Measurements from ENCODE around the gene FALEC.

Gene FALEC

DNA sequence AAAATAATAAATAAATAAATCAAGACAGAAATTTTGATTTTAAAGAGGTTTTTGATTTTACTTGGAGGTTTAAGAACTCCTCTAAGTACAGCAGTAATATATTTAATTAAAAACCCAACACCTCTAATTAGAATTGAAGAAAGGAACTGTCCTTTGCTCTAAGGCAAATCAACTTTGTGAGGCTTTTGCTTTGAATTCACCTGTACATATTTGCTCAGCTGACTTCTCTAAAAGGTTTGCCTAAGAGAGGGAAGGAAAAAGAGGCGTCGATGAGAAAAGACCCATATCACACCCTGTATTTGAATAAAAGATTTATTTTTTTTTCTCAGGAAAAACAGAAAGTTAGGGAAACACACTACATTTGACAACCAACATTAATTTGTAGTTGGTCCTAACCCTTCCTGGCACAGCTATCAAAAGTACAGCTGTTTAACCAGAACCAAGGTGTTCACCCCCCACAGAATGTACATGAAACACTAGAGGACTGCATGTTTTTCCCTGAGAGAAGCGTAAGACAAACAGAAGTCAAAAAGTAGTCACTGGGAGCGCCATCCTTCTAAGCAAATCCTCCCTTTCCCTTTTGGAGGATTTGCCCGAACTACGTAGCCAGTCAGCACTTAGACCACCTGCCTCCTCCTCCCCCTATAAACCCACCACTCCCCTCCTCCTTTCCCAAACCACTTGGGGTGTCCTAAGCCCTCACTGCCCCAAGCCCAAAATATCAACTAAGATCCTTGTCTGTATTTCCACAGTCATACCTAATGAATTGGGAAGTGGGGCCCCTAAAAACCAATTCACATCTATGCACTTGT lies 58.9 kb downstream of the FALEC start:
- Histone ChIP-seq H3K27me3 (replicated peaks) (no peaks in the 10 kb centered on the region), H3K4me3 (ENCODE audit: low read depth, low read length) (peak overlapping the region; percentile 100), H3K36me3 (replicated peaks) (peaks cover 80% of the 10 kb centered on the region), H3K27ac (peak overlapping the region; percentile 97)
- TF ChIP-seq, protein P1, sequence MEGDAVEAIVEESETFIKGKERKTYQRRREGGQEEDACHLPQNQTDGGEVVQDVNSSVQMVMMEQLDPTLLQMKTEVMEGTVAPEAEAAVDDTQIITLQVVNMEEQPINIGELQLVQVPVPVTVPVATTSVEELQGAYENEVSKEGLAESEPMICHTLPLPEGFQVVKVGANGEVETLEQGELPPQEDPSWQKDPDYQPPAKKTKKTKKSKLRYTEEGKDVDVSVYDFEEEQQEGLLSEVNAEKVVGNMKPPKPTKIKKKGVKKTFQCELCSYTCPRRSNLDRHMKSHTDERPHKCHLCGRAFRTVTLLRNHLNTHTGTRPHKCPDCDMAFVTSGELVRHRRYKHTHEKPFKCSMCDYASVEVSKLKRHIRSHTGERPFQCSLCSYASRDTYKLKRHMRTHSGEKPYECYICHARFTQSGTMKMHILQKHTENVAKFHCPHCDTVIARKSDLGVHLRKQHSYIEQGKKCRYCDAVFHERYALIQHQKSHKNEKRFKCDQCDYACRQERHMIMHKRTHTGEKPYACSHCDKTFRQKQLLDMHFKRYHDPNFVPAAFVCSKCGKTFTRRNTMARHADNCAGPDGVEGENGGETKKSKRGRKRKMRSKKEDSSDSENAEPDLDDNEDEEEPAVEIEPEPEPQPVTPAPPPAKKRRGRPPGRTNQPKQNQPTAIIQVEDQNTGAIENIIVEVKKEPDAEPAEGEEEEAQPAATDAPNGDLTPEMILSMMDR (IDR thresholded peaks at IDR 0.05; ENCODE audit: low read depth, low read length, missing control alignments): no peak
- in situ Hi-C loops (cut with HindIII; ENCODE audit: low pct_ligation_motif_present, low sequenced_read_pairs): no loop called here
- DNase-seq: no peak

GRCh38 chr1:150575072-150575489 lies 59.5 kb downstream of the FALEC start:
- in situ Hi-C loops (cut with HindIII; ENCODE audit: low pct_ligation_motif_present, low sequenced_read_pairs): no loop called here
- H3K36me3 ChIP-seq (replicated peaks): peaks cover 78% of the 10 kb centered on the region
- H3K4me3 ChIP-seq (ENCODE audit: low read depth, low read length): peak overlapping the region; percentile 100
- TF ChIP-seq, protein P1 (IDR thresholded peaks at IDR 0.05; ENCODE audit: low read depth, low read length, missing control alignments): no peak
- H3K27ac ChIP-seq: peak overlapping the region; percentile 97
- no peaks in the 10 kb centered on the region for H3K27me3 ChIP-seq (replicated peaks)
- no peak for DNase-seq

DNA sequence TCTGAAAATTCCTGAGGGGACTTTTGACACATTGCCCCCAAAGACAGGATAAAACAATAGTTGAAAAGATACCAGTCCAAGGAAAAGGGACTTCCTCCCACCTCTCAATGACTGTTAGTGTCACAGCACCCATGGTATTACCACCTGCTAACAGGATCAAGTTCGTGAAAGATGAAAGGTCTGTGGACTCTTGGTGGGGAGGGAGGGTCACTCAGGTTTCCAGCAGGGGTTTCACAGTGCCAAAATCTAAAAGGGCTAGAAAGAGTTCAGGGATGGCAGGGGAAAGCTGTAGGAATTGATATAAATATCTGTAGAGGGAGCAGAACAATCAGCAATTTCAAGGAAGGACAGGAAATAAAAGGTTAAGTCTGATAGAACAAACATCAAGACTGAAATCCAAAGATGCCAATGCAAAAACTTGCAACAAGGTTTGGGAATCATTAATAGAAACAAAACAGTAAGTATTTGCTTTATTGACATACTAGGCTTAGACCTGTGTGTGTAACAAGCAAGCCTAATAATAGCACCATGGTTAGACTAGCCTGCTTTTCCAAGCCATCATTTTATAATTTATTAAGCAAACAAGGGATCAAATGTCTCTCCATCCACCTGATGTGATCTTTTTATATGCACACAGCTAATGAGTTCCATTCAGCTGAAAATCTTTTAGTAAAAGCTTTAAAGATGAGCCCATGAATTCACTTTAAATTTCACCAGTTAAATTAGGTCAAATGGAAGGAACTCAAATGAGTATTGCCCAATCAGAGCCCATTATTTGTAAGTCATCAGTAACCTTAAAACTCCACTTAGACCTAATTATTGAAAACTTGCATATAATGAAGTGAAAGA lies 60.2 kb downstream of the FALEC start:
- peak overlapping the region; percentile 100 for H3K4me3 ChIP-seq (ENCODE audit: low read depth, low read length)
- no peaks in the 10 kb centered on the region for H3K27me3 ChIP-seq (replicated peaks)
- H3K36me3 ChIP-seq (replicated peaks): peaks cover 74% of the 10 kb centered on the region
- TF ChIP-seq, protein P1 (IDR thresholded peaks at IDR 0.05; ENCODE audit: low read depth, low read length, missing control alignments): no peak
- H3K27ac ChIP-seq: peak overlapping the region; percentile 97
- in situ Hi-C loops (cut with HindIII; ENCODE audit: low pct_ligation_motif_present, low sequenced_read_pairs): no loop called here
- DNase-seq: no peak

GRCh38 chr1:150576367-150576711 lies 60.8 kb downstream of the FALEC start:
- no peak for DNase-seq
- Histone ChIP-seq H3K27me3 (replicated peaks) (no peaks in the 10 kb centered on the region), H3K36me3 (replicated peaks) (peaks cover 74% of the 10 kb centered on the region), H3K4me3 (ENCODE audit: low read depth, low read length) (peak overlapping the region; percentile 100), H3K27ac (peak overlapping the region; percentile 97)
- TF ChIP-seq, protein P1 (IDR thresholded peaks at IDR 0.05; ENCODE audit: low read depth, low read length, missing control alignments): no peak
- in situ Hi-C loops (cut with HindIII; ENCODE audit: low pct_ligation_motif_present, low sequenced_read_pairs): no loop called here

DNA sequence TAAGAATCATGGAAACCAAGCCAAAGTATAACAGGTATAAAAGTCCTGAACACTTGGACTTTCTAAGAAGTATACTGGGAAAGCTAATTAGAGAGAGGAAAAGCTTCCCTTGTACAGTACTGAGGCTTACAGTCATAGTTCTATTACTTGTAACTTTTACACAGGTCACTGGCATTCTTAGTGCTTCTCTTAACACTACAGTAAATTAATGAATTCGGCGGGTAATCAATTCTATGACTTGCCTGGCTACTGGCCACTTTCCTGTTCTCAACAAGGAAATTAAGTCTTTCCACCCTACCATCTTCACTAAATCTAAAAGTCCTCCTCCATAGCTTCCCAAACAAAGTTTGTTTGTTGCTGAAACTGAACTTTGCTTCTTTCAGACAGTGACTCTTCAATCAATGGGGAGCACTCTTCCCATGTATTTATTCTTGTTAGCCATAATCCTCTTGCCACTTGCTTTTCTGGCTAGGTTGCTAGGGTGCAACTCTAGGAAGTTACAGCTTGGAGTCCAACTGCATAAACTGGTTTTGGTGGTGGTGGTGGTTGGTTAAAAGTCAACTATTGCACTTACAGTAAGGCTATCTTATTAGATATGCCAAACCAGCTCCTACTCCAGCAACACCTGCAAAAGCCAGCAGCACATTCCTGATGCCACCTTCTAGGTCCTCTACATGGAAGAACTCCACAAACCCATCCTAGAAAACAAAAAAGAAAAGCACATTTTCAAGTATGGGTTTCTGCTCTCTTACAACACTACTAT lies 61.4 kb downstream of the FALEC start:
- Histone ChIP-seq H3K36me3 (replicated peaks) (peaks cover 72% of the 10 kb centered on the region), H3K27ac (peak overlapping the region; percentile 97), H3K4me3 (ENCODE audit: low read depth, low read length) (peak overlapping the region; percentile 100), H3K27me3 (replicated peaks) (no peaks in the 10 kb centered on the region)
- no peak for DNase-seq
- in situ Hi-C loops (cut with HindIII; ENCODE audit: low pct_ligation_motif_present, low sequenced_read_pairs): no loop called here
- TF ChIP-seq, protein P1 (IDR thresholded peaks at IDR 0.05; ENCODE audit: low read depth, low read length, missing control alignments): no peak

Data from brain microvascular endothelial cell (primary cell).